DMS 273 (cell line): ENCODE results near the gene CUBN.
"Not testable (repeated sequence)": the region's sequence is repeated elsewhere in the genome, so short reads cannot be mapped to it uniquely, and the experiment has no call there.

ENCODE experiments used
- DNase-seq: peaks from one replicate; lab custom pipeline; 2025; ENCODE audit not compliant: unreplicated experiment; lab: John Stamatoyannopoulos, UW

CUBN gene

DNA sequence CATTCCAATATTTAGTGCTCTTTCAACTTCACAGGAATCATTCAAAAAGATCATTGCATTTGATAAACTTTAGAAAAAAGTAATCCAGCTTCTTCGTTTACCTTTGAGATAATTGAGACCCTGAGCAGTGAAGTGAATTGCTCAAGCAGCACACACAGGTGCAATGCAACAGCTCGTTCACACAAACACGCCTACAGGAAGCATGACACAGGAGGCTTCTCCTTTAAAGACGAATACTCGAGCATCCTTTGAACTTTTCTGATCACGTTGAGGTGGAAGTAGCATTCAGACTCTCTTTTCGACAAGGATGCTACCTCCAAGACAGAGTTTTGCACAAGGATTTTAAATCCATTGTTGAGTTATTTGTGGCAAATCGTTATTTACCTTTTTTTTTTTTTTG lies 294.4 kb downstream of the CUBN start:
- no peak for DNase-seq

DNA sequence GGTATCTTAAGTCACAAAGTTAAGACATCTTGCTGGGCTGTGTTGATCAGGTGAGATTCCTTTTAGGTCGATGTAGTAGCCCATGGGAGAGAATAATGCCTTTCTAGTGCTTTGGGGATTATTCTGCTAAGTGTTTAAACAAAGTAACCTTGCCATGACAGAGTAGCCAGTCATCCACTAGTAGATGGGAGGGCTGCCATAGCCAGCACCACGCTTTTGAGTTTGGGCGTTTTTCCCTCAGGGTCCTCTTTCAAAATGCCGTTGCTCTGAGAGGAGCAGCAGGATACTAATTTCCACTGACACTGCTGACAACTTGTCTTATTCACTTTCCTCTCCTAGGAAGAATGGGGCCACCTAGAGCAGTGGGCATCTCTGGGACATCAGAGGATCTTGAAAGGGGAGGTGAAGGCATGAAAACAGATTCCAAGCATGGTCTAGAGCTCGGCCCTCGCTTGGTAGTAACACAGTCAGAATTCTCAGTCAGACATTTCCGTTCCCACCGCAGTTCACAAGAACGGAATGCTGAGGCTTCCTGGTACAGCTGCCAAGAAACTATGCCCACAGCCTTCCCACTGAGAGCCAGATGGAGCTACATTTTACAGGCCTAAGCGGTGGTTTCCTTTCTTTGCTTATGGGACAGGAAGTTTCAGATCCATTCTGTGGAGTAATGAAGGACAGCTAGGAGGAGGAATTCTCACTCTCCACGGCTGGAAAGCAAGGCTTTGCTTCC lies 297.1 kb downstream of the CUBN start:
- peak; percentile 80 for DNase-seq

DNA sequence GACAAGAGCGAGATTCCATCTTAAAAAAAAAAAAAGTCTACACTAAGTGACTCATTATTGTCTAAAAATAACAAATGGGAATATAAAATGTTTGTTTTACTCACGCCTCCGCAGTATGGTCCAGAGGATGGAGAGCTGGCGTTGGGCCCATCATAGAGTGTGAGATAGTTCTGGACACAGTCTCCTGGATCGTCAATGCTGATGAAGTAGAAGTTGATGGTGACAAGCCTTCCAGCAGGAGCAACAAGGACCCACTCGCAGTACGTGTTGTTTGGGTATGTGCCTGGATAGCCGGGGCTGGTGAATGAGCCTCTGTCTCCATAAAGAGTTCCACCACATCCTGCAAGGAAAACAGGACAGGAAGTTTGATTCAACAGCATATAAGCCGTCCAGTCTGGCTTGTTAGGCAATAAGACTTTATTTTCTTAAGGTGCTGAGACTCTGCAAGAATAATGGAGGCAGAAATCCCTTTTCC lies 300.9 kb downstream of the CUBN start:
- no peak for DNase-seq

DNA sequence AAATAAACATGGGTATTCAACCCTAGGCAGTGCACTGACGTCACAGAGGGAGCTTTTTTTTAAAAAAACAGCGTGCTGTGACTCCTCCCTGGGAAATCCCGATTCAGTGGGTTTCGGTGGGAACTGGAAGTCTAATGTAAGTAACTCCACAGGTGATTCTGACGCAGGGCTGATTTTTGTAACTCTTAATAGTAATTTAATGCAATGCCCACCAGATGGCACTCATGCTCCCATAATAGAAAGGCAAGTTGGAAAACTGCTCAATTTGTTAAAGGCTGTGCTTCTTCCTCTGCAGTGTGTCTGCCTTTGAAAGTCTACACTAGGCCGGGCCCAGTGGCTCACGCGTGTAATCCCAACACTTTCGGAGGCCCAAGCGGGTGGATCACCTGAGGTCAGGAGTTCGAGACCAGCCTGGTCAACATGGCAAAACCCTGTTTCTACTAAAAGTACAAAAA lies 301.5 kb downstream of the CUBN start:
- DNase-seq: peak; percentile 83

DNA sequence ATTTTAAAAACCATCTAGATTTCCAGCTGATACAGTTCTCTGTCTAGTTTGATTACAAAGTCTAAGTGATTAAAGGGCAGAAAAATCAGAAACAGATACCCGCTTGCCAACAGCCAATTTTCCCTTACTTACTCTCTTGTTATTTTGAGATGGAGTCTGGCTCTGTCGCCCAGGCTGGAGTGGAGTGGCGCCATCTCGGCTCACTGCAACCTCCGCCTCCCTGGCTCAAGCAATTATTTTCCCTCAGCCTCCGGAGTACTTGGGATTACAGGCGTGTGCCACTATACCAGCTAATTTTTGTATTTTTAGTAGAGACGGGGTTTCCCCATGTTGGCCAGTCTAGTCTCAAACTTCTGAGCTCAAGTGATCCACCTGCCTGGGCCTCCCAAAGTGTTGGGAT lies 302.1 kb downstream of the CUBN start:
- DNase-seq: not testable (repeated sequence)

DNA sequence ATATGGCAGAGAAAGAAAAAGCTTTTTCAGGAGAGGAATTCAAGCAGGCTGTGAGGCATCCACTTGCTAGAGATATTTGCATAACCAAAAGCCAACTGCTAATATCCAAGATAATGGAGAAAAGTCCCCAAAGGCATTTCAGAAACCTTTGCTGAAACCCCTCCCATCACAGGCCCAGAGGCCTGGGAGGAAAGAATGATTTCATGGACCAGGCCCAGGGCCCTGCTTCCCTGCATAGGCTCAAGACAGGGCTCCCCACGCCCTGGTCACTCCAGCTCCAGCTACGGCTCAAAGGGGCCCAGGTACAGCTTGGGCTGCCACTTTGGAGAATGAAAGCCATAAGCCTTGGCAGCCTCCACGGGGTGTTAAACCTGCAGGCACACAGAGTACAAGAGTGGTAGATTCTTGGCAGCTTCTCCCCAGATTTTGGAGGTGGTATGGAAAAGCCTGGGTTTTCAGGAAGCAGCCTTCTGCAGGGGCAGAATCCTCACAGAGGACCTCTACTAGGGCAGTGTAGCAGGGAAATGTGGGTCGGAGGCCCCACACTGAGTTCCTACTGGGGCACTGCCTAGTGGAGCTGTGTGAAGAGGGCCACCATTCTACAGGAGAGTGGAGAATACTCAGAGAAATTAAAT lies 306.8 kb downstream of the CUBN start:
- no peak for DNase-seq

DNA sequence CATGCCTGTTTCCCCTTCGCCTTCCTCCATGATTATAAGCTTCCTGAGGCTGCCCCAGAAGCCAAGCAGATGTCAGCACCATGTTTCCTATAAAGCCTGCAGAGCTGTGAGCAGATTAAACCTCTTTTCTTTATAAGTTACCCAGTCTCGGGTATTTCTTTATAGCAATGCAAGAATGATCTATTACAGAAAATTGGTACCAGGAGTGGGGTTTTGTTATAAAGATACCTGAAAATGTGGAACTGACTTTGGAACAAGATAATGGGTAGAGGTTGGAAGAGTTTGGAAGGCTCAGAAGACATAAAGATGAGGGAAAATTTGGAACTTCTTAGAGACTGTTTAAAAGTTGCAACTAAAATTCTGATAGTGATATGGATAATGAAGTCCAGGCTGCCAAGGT lies 307.6 kb downstream of the CUBN start:
- DNase-seq: no peak

DNA sequence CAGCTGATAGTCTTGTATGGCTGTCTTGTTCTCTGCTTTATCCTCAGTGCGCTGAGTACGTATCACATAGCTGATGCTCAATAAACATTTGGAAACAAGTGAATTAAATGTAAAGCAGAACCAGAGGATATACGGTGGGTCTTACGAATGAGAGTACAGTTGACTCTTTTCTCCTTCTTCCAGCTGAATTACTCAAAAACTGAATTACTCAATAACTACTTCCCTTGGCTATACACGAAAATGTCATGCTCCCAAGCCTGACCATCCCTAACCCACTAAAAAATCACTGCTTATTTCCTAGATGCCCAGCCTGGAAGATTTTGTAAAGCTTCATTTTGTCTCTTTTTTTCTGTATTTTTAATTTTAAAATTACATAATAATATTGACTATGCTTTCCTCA lies 309.2 kb downstream of the CUBN start:
- no peak for DNase-seq

DNA sequence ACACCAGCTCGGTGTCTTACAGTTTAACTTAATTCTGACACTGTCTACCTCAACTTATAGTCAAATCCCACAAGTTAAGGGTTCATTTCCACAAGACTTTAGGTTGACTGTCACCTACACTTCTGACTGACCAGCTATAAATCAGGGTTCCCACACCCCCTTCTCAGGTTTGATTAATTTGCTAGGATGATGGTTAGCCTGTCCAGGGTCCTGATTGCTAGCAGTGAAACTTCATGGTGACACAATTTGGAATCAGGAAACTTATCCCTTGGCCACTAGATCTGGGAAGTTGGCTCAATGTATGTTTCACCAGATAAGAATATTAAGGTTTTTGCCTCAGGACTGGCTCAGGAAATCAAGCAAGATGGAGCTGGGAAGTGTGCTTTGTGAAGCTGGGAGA lies 309.6 kb downstream of the CUBN start:
- no peak for DNase-seq

DNA sequence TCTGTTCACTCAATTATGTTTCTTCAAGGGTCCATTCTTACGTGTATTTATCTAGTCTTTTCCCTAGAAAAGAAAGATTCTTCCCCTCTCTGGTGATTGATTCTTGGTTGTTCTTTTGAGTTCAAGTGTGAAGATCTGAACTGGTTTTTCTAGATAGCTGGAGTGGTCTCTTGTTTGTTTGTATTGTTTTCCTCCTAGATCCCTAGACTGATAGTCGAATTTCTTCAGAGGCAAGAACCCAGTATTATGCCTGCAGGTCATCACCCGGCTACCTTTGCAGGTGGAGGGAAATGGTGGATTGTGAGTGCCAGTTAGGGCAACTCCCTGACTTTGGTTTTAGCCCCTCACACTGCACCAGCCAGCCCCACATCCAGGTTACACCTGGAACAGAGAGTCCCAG lies 310.2 kb downstream of the CUBN start:
- DNase-seq: no peak

DNA sequence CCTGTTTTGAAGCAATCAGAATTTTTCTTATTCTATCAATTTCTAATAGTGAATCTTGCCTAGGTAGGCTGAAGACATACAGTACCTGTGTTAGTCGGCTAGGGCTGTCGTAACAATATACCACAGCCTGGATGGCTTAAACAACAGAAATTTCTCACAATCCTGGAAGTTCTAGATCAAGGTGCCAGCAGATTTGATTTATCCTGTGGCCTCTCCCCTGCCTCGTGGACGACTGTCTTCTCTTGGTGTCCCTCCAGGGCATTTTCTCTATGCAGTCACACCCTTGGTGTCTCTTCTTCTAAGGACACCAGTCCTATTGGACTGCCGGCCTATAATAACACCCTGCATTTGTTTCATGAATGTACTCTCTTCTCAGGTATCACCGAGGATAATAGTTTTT lies 310.6 kb downstream of the CUBN start:
- no peak for DNase-seq

DNA sequence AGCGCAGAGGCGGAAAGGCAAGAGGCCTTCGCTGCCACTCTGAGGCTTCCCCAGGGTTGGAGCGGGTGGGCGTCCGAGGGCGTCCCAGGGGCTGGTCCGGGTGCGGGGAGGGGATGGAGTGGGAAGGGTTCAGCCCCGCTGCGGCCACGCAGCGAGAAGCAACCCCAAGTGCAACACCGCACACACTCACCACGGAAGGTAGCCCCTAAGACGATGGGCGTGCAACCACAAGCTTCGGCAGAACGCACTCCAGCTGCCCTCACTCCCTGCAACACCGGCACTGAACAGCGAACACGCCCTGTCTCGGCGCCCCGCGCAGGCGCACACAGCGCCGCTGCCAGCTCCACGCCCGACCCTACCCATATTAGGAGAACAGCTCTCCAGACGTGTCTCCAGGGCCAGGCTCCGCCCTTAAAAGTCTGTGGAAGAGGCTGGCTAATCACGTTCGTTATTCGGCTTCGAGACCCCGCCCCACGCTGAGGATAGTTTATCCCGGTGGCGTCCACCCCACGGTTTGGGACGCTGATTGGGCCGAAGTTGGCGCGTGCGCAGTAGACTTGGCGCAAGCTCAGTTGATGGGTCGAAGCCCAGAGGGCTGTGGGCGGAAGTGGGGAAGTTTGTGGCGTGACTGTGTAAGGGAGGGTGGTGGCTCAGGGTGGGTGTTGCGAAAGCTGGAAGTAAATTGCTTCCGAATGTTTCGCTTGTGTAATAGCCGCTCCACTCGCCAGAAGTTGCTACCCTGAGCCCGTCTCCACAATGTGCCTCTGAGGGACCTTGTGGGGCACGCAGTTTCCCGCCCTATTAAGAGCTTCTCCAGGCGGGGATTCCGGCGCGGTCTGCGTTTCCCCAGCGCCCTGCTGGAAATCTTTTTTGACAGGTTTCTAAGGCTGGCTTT lies 312.2 kb downstream of the CUBN start, which contains the start of gene RSU1:
Gene RSU1 (minus strand): TSS at position 300 of the 895 bp plus-strand sequence. CDS start 343 bp downstream, outside the sequence.
- peak; percentile 99 for DNase-seq

DNA sequence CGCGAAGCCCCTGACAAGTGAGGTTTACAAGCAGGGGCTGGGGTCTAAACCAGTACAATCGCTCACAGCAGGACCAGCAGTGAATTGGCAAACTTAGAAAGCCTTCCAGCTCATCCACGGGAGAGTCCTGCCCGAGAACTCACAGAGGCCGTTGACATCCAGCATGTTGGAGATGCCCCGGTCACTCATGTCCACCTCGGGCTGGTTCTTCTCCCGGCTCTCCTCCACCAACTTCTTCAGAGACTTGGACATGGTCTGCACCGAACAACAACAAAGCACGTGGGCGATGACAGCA lies 312.8 kb downstream of the CUBN start:
- DNase-seq: no peak

DNA sequence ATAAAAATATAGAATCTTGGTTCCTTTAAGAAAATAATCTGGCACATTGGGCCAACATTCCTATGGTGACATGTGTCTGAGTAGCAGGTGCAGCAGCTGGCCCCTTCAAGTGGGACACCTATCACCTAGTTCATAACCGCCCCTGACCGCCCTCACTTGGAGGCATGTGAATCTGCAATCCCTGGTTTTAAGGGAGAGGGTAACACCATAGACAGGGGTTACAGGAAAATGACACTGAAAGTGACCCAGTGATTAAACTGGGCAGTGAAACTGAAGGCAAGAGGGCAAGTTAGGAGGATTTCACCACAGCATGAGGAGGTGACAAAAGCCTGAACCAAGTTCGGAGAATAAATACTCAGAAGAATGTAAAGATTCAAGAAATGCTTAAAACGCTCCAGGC lies 313.4 kb downstream of the CUBN start:
- DNase-seq: peak; percentile 11

DNA sequence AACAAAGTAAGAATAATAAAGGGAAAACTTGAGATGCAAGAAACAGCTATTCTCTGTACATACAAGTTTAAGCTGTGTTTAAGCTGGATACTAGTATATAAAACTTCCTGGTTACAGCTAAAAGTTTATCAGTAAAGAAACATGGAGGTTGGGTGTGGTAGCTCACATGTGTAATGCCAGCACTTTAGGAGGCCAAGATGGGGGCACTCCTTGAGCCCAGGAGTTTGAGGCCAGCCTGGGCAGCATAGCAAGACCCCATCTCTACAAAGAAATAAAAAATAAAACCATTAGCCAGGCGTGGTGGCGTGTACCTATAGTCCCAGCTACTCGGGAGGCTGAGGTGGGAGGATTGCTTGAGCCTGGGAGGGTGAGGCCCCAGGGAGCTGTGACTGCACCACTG lies 315.6 kb downstream of the CUBN start:
- no peak for DNase-seq

DNA sequence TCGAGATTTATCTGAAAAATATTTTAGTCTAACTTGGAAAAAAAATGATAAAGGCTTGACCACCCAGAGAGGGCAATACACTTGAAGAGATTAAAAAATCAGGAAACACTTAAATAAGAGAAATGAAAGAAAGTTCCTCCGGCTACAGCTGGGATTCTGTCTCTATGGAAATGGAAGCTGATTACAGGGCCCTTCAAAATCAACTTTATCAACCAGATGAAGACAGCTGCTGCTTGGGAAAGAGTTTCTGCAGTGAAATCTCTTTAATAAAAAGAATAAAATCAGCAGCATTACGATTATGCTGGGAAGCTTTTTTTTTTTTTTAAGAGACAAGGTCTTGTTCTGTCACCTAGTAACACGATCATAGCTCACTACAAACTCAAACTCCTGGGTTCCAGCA lies 316.9 kb downstream of the CUBN start:
- DNase-seq: no peak

DNA sequence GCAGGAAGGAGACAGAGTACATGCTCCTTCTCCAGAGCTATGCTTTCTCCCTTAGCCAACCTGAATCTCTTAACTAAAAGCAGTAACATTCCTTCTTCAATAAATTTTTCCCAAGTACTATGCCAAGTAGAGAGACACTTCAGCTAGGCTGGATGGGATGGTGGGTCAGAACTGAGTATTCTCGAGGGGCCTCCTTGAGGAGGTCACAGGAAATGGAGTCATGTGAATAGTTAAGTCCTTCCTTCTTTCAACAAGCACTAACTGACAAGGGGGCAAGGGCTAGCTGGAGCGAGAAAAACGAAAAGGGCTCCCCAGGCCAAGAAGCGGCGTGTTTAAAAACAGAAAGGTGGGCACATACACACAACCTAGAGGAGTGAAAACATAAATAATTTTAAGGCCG lies 317.8 kb downstream of the CUBN start:
- DNase-seq: no peak

DNA sequence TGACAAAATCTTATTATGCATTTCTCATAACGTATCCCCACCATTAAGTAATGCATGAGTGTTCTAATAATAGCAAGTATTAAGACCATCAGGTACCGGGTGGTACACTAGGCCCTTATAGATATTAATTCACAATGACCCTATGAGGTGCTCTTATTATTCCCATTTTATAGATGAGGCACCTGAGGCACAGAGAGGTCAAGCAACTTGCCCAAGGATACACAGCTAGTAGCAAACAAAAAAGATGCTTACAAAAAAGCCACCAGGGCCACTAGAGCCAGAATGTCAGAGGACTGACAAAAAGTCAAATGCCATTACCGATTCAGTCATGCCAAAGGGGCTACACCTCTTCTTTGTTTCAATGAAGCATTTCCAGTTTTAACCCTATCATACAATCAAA lies 318.3 kb downstream of the CUBN start:
- DNase-seq: no peak

DNA sequence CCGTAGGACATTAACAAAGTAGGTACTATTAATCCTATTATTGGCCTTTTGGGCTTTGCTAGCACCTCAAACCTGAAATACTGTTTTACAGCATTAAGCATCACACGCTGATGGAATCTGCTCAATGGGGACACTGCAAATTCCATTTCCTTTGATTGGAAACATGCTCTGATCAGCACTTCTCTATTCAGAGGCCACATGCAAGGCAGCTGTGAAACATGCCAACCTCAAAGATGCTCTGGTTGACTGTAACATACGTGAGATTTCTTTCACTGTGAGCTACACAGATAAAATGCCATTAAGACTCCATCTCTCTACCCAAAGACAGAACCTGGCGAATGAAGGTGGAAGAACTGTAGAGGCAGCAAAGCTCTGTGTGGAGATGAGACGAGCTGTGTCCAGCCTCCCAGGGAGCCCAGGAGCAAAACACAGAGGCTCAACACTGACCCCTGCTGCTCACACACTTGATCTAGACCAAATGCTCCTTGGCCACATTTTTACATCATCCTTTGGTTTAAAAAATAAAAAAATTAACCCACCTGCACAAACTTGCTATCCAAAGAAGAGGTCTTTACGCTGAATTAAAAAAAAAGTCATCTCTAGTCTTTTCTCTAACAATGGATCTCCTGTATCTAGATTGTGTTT lies 320.4 kb downstream of the CUBN start:
- peak; percentile 49 for DNase-seq

DNA sequence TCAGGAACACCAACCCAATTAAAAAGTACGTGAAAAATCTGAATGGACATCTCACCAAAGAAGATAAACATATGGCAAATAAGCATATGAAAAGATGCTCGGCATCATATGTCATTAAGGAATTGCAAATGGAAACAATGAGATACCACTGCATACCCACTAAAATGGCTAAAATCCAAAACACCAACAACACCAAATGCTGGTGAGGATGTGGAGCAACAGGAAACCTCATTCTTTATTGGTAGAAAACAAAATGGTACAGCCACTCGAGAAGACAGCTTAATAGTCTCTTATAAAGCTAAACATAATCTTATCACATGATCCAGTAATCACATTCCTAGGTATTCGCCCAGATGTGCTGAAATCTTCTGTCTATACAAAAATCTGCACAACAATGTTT lies 325.5 kb downstream of the CUBN start:
- no peak for DNase-seq

DNA sequence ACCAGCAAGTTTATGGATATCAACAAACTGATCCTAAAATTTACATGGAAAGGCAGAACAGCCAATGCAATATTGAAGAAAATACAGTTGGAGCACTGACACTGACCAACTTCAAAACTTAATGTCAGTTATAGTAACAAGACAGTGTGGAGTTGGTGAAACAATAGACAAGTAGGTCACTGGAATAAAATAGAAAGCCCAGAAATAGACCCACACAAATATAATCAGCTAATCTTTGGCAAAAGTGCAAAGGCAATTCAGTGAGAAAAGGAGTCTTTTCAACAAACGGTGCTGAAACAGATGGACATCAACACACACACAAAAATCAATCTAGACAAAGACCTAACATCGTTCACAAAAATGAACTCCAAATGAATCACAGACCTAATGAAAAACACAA lies 326.1 kb downstream of the CUBN start:
- no peak for DNase-seq
